Measurements from ENCODE around the gene CDK5RAP1. TPM values are rescaled to one million over a fixed set of nuclear protein-coding genes. Genes with fewer than 3 reads are reported as not detected.

CDK5RAP1 gene
- total RNA-seq, 1 donor from 2014 or later: 15.0 TPM

- no peaks in the 10 kb centered on the region for H3K4me1 ChIP-seq
- no peaks in the 10 kb centered on the region for H3K36me3 ChIP-seq
- no peak for DNase-seq (ENCODE audit: extremely low spot score in 2 of 2)
- H3K9me3 ChIP-seq: no peaks in the 10 kb centered on the region
- no peak overlapping the region for H3K4me3 ChIP-seq
- no peak overlapping the region for H3K27ac ChIP-seq
- intact Hi-C loops (cut with DNase I): no loop called here
- TF ChIP-seq POLR2A (IDR thresholded peaks at IDR 0.05) (no peak), CTCF (IDR thresholded peaks at IDR 0.05) (no peak), POLR2AphosphoS5 (IDR thresholded peaks at IDR 0.05; ENCODE audit: insufficient read depth in 1 of 2, low read depth in 1 of 2) (no peak)
- H3K27me3 ChIP-seq: no peaks in the 10 kb centered on the region
These were observed 63.7 kb downstream of the CDK5RAP1 start for GRCh38 chr20:33337531-33338165.

GRCh38 chr20:33337119-33337518, 64.2 kb downstream of the CDK5RAP1 start:
- Histone ChIP-seq H3K9me3 (no peaks in the 10 kb centered on the region), H3K27me3 (no peaks in the 10 kb centered on the region), H3K36me3 (no peaks in the 10 kb centered on the region), H3K27ac (no peak overlapping the region), H3K4me3 (no peak overlapping the region), H3K4me1 (no peaks in the 10 kb centered on the region)
- TF ChIP-seq CTCF (IDR thresholded peaks at IDR 0.05): no peak
- TF ChIP-seq POLR2AphosphoS5 (IDR thresholded peaks at IDR 0.05; ENCODE audit: insufficient read depth in 1 of 2, low read depth in 1 of 2): no peak
- TF ChIP-seq POLR2A (IDR thresholded peaks at IDR 0.05): no peak
- DNase-seq (ENCODE audit: extremely low spot score in 2 of 2): no peak
- intact Hi-C loops (cut with DNase I): no loop called here

GRCh38 chr20:33336375-33336774, 64.9 kb downstream of the CDK5RAP1 start:
- Histone ChIP-seq H3K27ac (no peak overlapping the region), H3K4me3 (no peak overlapping the region), H3K36me3 (no peaks in the 10 kb centered on the region), H3K4me1 (no peaks in the 10 kb centered on the region), H3K9me3 (no peaks in the 10 kb centered on the region), H3K27me3 (no peaks in the 10 kb centered on the region)
- TF ChIP-seq CTCF (IDR thresholded peaks at IDR 0.05) (no peak), POLR2A (IDR thresholded peaks at IDR 0.05) (no peak), POLR2AphosphoS5 (IDR thresholded peaks at IDR 0.05; ENCODE audit: insufficient read depth in 1 of 2, low read depth in 1 of 2) (no peak)
- intact Hi-C loops (cut with DNase I): no loop called here
- DNase-seq (ENCODE audit: extremely low spot score in 2 of 2): no peak

- Histone ChIP-seq H3K27ac (no peak overlapping the region), H3K27me3 (no peaks in the 10 kb centered on the region), H3K4me1 (no peaks in the 10 kb centered on the region), H3K4me3 (no peak overlapping the region), H3K9me3 (no peaks in the 10 kb centered on the region), H3K36me3 (no peaks in the 10 kb centered on the region)
- no peak for DNase-seq (ENCODE audit: extremely low spot score in 2 of 2)
- intact Hi-C loops (cut with DNase I): no loop called here
- TF ChIP-seq POLR2AphosphoS5 (IDR thresholded peaks at IDR 0.05; ENCODE audit: insufficient read depth in 1 of 2, low read depth in 1 of 2) (no peak), CTCF (IDR thresholded peaks at IDR 0.05) (no peak), POLR2A (IDR thresholded peaks at IDR 0.05) (no peak)
These were observed 67.2 kb downstream of the CDK5RAP1 start for GRCh38 chr20:33334111-33334510.

- H3K4me3 ChIP-seq: no peak overlapping the region
- no peak for DNase-seq (ENCODE audit: extremely low spot score in 2 of 2)
- H3K9me3 ChIP-seq: no peaks in the 10 kb centered on the region
- H3K27me3 ChIP-seq: no peaks in the 10 kb centered on the region
- TF ChIP-seq POLR2AphosphoS5 (IDR thresholded peaks at IDR 0.05; ENCODE audit: insufficient read depth in 1 of 2, low read depth in 1 of 2) (no peak), CTCF (IDR thresholded peaks at IDR 0.05) (no peak), POLR2A (IDR thresholded peaks at IDR 0.05) (no peak)
- intact Hi-C loops (cut with DNase I): no loop called here
- H3K27ac ChIP-seq: no peak overlapping the region
- H3K4me1 ChIP-seq: no peaks in the 10 kb centered on the region
- H3K36me3 ChIP-seq: no peaks in the 10 kb centered on the region
These were observed 67.7 kb downstream of the CDK5RAP1 start for GRCh38 chr20:33333616-33334015.
